A673 (cell line): ENCODE results near the gene CYP26C1. TPM values are rescaled to one million over a fixed set of nuclear protein-coding genes. Genes with fewer than 3 reads are reported as not detected.
A peak's percentile ranks its signal among the peaks of the same experiment; 100 is the strongest.

Experiments used
- BruUV-seq: library from RNA; stranded (reverse); fragments of 400-500 nt; replicated peaks from 2 replicates; lab custom pipeline; 2021; lab: Mats Ljungman, UMichigan
- CTCF ChIA-PET: fragments of 300-600 bp; sonication (Branson Sonifier 250); formaldehyde crosslinking; loops from one replicate; lab custom pipeline; 2022; ENCODE audit warnings: antibody characterized with exemption; lab: Charles Lee
- POLR2A ChIA-PET: fragments of 300-600 bp; sonication (Branson Sonifier 250); formaldehyde crosslinking; loops from one replicate; lab custom pipeline; 2022; ENCODE audit warnings: antibody characterized with exemption; ENCODE audit not compliant: low non-redundant PET; lab: Charles Lee
- DNase-seq: peaks from one replicate; pipeline ENCODE4 v3.0.0-alpha.2; 2015; ENCODE audit warnings: low spot score
- H3K27ac ChIP-seq: fragments of 200-600 bp; sonication (generic); 2 replicates; pipeline ENCODE4 v1.5.1; 2016; ENCODE audit warnings: mixed run types, low read depth, mild to moderate bottlenecking, mixed read lengths, antibody characterized with exemption, low read length; ENCODE audit not compliant: poor library complexity, severe bottlenecking
- H3K27me3 ChIP-seq: fragments of 200-600 bp; sonication (generic); replicated peaks from 2 replicates; pipeline ENCODE4 v1.6.1; 2017; ENCODE audit warnings: mixed run types, low read depth, mild to moderate bottlenecking, mixed read lengths, antibody characterized with exemption, low read length; ENCODE audit not compliant: insufficient read depth, poor library complexity
- H3K36me3 ChIP-seq: fragments of 200-600 bp; sonication (generic); 2 replicates; pipeline ENCODE4 v1.6.1; 2016; ENCODE audit warnings: mixed run types, mild to moderate bottlenecking, mixed read lengths, antibody characterized with exemption, low read length; ENCODE audit not compliant: insufficient read depth, poor library complexity, severe bottlenecking
- H3K4me1 ChIP-seq: fragments of 200-600 bp; sonication (generic); 2 replicates; pipeline ENCODE4 v1.6.1; 2017; ENCODE audit warnings: mixed run types, mild to moderate bottlenecking, mixed read lengths, antibody characterized with exemption, low read length; ENCODE audit not compliant: insufficient read depth, poor library complexity, severe bottlenecking
- H3K4me3 ChIP-seq: fragments of 200-600 bp; sonication (generic); 2 replicates; pipeline ENCODE4 v1.5.1; 2016; ENCODE audit warnings: low read depth, mixed run types, mild to moderate bottlenecking, mixed read lengths, low read length; ENCODE audit not compliant: poor library complexity, severe bottlenecking
- H3K9me3 ChIP-seq: fragments of 200-600 bp; sonication (generic); 2 replicates; pipeline ENCODE4 v1.6.1; 2016; ENCODE audit warnings: mixed run types, low read depth, mild to moderate bottlenecking, mixed read lengths, antibody characterized with exemption, low read length; ENCODE audit not compliant: poor library complexity, severe bottlenecking
- CTCF ChIP-seq: fragments of 300-800, 200-600 bp; sonication (generic); conservative IDR thresholded peaks from 2 replicates; pipeline ENCODE4 v1.5.1; 2017; ENCODE audit warnings: low read depth, mild to moderate bottlenecking, antibody characterized with exemption, low read length, moderate library complexity, mixed read lengths
- EZH2 ChIP-seq: fragments of 200-600 bp; sonication (generic); IDR thresholded peaks from 2 replicates; pipeline ENCODE4 v1.6.1; 2017; ENCODE audit warnings: borderline replicate concordance, low read depth, mild to moderate bottlenecking, mixed read lengths, antibody characterized with exemption, low read length; ENCODE audit not compliant: poor library complexity, severe bottlenecking
- intact Hi-C: fragments of 100-400 bp; cut with micrococcal nuclease; formaldehyde crosslinking; loops from one replicate; pipeline ENCODE4 v1.10.0; 2022; ENCODE audit not compliant: unreplicated experiment
- total RNA-seq: library from RNA; stranded (reverse); gene quantifications from 2 replicates; pipeline ENCODE4 v1.2.3, GENCODE V29; 2021

Gene CYP26C1
- total RNA-seq, 1 experiment from 2014 or later = 0.13 TPM

- H3K27me3 ChIP-seq = peaks cover 48% of the 10 kb centered on the region
- no TSS peak for BruUV-seq
- H3K27ac ChIP-seq = no peak overlapping the region
- intact Hi-C loops = no loop called here
- DNase-seq = no peak
- ChIA-PET POLR2A (no interaction called here), CTCF (no interaction called here)
- H3K4me3 ChIP-seq = no peak overlapping the region
- no peaks in the 10 kb centered on the region for H3K36me3 ChIP-seq
- H3K9me3 ChIP-seq = no peaks in the 10 kb centered on the region
- H3K4me1 ChIP-seq = no peaks in the 10 kb centered on the region
- TF ChIP-seq CTCF (no peak), EZH2 (no peak)
Observed at GRCh38 chr10:93063977-93064660, 3.5 kb downstream of the CYP26C1 start.

- no peak for DNase-seq
- no peaks in the 10 kb centered on the region for H3K36me3 ChIP-seq
- no peaks in the 10 kb centered on the region for H3K9me3 ChIP-seq
- ChIA-PET CTCF (interaction anchor here (0.6 kb wide), 1 partner anchor 246 kb away, joined by 5 read pairs; no protein-coding TSS in a partner anchor), POLR2A (no interaction called here)
- intact Hi-C loops = loop anchor here (5.0 kb wide), 1 partner anchor 103 kb away; no protein-coding TSS in a partner anchor
- BruUV-seq = no TSS peak
- peaks cover 56% of the 10 kb centered on the region for H3K27me3 ChIP-seq
- no peaks in the 10 kb centered on the region for H3K4me1 ChIP-seq
- TF ChIP-seq EZH2 (no peak), CTCF (no peak)
- no peak overlapping the region for H3K27ac ChIP-seq
- H3K4me3 ChIP-seq = no peak overlapping the region
Observed at GRCh38 chr10:93064874-93065660, 4.5 kb downstream of the CYP26C1 start.

DNA sequence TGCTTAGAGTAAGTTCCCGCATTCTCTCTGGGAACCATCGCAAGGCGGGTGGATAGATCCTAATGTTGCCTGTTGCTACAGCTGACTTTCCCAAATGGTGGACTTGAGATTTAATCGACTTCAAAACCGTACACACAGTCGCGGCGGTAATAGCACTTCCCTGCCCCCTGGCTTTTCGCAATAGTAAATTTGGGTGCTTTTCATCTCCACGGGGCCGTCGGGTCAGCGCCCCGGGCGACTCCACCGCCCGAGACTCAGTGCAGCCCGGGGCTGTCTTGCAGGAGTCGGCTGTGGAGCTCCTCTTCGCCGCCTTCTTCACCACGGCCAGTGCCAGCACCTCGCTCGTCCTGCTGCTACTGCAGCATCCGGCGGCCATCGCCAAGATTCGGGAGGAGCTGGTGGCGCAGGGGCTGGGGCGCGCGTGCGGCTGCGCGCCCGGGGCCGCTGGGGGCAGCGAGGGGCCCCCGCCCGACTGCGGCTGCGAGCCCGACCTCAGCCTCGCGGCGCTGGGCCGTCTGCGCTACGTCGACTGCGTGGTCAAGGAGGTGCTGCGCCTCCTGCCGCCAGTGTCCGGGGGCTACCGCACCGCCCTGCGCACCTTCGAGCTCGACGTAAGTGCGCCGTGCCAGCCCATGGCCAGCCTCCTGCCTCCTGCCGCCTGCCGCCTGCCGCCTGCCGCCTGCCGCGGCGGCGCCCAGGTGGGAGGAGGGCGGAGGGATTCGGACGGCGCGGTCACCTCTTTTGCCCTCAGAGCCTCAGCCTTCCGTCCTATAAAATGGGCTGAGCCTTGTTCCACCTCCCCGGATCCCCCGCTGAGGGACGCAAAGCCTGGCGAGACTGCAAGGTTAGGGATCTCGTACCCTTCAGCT lies 5.3 kb downstream of the CYP26C1 start:
- TF ChIP-seq CTCF = no peak
- peak; percentile 2 for TF ChIP-seq EZH2
- no peaks in the 10 kb centered on the region for H3K4me1 ChIP-seq
- CTCF ChIA-PET = interaction anchor here (0.6 kb wide), 2 partner anchors 53 to 245 kb away, joined by 3 to 5 read pairs; no protein-coding TSS in a partner anchor
- intact Hi-C loops = loop anchor here (5.0 kb wide), 1 partner anchor 104 kb away; no protein-coding TSS in a partner anchor
- H3K9me3 ChIP-seq = no peaks in the 10 kb centered on the region
- peaks cover 64% of the 10 kb centered on the region for H3K27me3 ChIP-seq
- H3K4me3 ChIP-seq = no peak overlapping the region
- POLR2A ChIA-PET = no interaction called here
- H3K36me3 ChIP-seq = no peaks in the 10 kb centered on the region
- no TSS peak for BruUV-seq
- DNase-seq = no peak
- no peak overlapping the region for H3K27ac ChIP-seq
